NB4 (cell line): Measurements from ENCODE around the gene CPXM2.

Experiments used
- CTCF ChIP-seq: IDR thresholded peaks from one replicate; pipeline ENCODE4 v1.5.1; 2012; ENCODE audit warnings: low read depth, low read length
- MAX ChIP-seq: IDR thresholded peaks from 2 replicates; pipeline ENCODE4 v1.6.1; 2011; ENCODE audit warnings: low read depth, low read length
- MYC ChIP-seq: IDR thresholded peaks from 2 replicates; pipeline ENCODE4 v1.6.1; 2011; ENCODE audit warnings: low read depth, low read length
- POLR2A ChIP-seq: IDR thresholded peaks from 2 replicates; pipeline ENCODE4 v1.6.1; 2011; ENCODE audit warnings: mild to moderate bottlenecking; ENCODE audit not compliant: insufficient read length; ENCODE audit errors: extremely low read depth

- no peak for TF ChIP-seq CTCF
- no peak for TF ChIP-seq POLR2A
- TF ChIP-seq MAX: no peak
- TF ChIP-seq MYC: no peak
Observed at GRCh38 chr10:123837756-123838155, 53.9 kb downstream of the CPXM2 start.
